ENCODE data around the gene SLFN12L. TPM values are rescaled to one million over a fixed set of nuclear protein-coding genes. Genes with fewer than 3 reads are reported as not detected.

SLFN12L gene
- total RNA-seq, 2 experiments from 2014 or later = 23.5 to 25.2 TPM

Other genes starting within 250 kb of the SLFN12L start
- 10 to 100 TPM; 46.4 to 49.6 TPM for gene SLFN11, start 164.1 kb downstream of the SLFN12L start, total RNA-seq
- gene SLFN12, start 105.2 kb downstream of the SLFN12L start, total RNA-seq = 1 to 10 TPM; 5.3 to 5.6 TPM
- gene SLFN13, start 88.9 kb downstream of the SLFN12L start, total RNA-seq = 10 to 100 TPM; 28.6 to 30.1 TPM
- gene SLFN14, start 23.1 kb upstream of the SLFN12L start, total RNA-seq = not detected
- gene PEX12, start 40.9 kb upstream of the SLFN12L start, total RNA-seq = 1 to 10 TPM; 6.2 to 6.5 TPM
- 100 to 1,000 TPM; 158 to 172 TPM for gene AP2B1, start 49.6 kb upstream of the SLFN12L start, total RNA-seq
- 1 to 10 TPM in 1 of 2 experiments, under 1 TPM in 1; 0.96 to 1.1 TPM for gene RASL10B, start 194.0 kb upstream of the SLFN12L start, total RNA-seq
- gene GAS2L2, start 215.6 kb upstream of the SLFN12L start, total RNA-seq = under 1 TPM in 1 of 2 experiments, not detected in 1; 0.07 TPM
- gene C17orf50, start 223.2 kb upstream of the SLFN12L start, total RNA-seq = not detected